Measurements from ENCODE around the gene STK40.

The STK40 gene

GRCh38 chr1:36366091-36366661 lies 19.5 kb downstream of the STK40 start:
- Mint-ChIP-seq H3K27ac (peak overlapping the region; percentile 76 to 91), H3K4me1 (peaks cover 53% of the 10 kb centered on the region), H3K27me3 (no peaks in the 10 kb centered on the region), H3K9me3 (no peaks in the 10 kb centered on the region), H3K4me3 (peak overlapping the region; percentile 44 to 59)
- DNase-seq, result peak in 1 of 2 donors; percentile 51
- peak; percentile 82 for ATAC-seq

- ATAC-seq, result no peak
- peak overlapping the region in 1 of 2 donors; percentile 75 for H3K27ac Mint-ChIP-seq
- H3K27me3 Mint-ChIP-seq, result no peaks in the 10 kb centered on the region
- peaks cover 52% of the 10 kb centered on the region for H3K4me1 Mint-ChIP-seq
- H3K4me3 Mint-ChIP-seq, result no peak overlapping the region
- no peaks in the 10 kb centered on the region for H3K9me3 Mint-ChIP-seq
- DNase-seq, result no peak
Observed at GRCh38 chr1:36365381-36365780, 20.3 kb downstream of the STK40 start.

- ATAC-seq (no peak), DNase-seq (no peak)
- H3K4me3 Mint-ChIP-seq, result no peak overlapping the region
- H3K4me1 Mint-ChIP-seq, result peaks cover 16% of the 10 kb centered on the region
- H3K9me3 Mint-ChIP-seq, result no peaks in the 10 kb centered on the region
- no peaks in the 10 kb centered on the region for H3K27me3 Mint-ChIP-seq
- peak overlapping the region; percentile 34 to 57 for H3K27ac Mint-ChIP-seq
Observed at GRCh38 chr1:36359911-36360550, 25.7 kb downstream of the STK40 start.

DNA sequence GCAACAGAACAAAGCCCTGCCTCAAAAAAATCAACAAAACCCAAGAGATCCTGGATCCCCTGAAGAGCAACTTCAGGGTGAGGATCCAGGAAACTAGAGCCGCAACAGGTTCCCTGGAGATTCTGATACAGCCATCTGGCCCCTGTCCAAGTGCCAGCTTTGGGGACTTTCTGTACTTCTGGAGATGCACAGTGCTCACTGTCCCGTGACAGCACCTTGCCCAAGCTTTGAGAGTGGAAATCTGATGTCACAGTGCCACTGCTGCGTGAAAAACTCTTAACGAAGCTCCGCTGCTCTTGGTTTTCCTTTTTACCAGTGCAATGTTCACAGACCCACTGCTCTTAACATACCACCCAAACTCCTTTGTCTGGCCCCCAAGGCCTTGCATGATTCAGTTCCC lies 26.3 kb downstream of the STK40 start:
- no peaks in the 10 kb centered on the region for H3K27me3 Mint-ChIP-seq
- H3K9me3 Mint-ChIP-seq, result no peaks in the 10 kb centered on the region
- ATAC-seq (no peak), DNase-seq (no peak)
- peaks cover 16% of the 10 kb centered on the region for H3K4me1 Mint-ChIP-seq
- H3K4me3 Mint-ChIP-seq, result no peak overlapping the region
- peak overlapping the region in 1 of 2 donors; percentile 57 for H3K27ac Mint-ChIP-seq

DNA sequence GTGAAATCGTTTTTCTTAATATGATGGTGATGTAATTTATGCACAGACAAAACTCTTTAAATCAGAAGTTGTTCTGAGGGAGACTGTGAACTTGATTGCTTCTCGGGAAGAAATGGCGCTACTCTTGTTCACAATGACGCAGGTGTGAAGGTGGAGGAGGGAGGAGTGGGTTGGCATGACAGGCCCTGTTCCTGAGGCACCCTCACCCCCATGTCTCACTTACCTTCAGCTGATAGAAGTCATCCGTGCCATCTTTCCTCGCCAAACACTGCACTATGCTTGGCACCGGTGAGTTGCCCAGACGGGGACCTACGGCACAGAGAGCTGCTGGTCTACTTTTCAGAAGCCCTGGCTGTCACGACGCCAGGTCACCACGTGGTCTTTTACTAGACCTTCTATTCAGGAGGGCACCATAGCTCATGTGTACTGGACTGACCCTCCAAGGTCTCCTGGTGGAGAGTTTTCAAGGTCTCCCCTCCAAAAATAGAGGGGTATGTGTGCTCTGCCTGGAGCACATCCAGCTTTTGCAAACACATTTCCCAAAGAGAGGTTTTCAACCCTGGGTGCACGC lies 27.1 kb downstream of the STK40 start:
- no peak overlapping the region for H3K4me3 Mint-ChIP-seq
- H3K4me1 Mint-ChIP-seq, result peaks cover 23% of the 10 kb centered on the region
- no peak for ATAC-seq
- H3K27me3 Mint-ChIP-seq, result no peaks in the 10 kb centered on the region
- no peak for DNase-seq
- peak overlapping the region in 1 of 2 donors; percentile 13 for H3K27ac Mint-ChIP-seq
- H3K9me3 Mint-ChIP-seq, result no peaks in the 10 kb centered on the region

DNA sequence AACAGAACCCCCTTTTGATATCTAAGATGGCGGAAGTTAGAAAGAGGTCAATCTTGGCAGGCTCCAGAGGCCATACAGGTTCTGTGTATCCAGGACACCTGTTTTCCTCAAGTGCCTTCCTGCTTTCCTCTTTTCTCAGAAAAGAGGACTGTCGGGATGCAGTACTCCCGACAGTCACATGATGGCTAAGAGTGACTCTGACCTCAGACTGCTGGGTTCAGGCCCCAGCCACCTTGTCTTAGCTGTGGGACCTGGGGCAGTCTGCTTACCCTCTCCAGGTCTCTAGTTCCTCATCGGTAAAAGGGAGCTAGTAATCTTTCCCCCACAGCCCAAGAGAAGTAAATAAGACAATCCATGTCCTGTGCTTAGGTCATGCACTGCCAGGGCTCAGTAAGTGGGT lies 29.9 kb downstream of the STK40 start:
- Mint-ChIP-seq H3K27ac (no peak overlapping the region), H3K27me3 (no peaks in the 10 kb centered on the region), H3K4me3 (no peak overlapping the region), H3K9me3 (no peaks in the 10 kb centered on the region), H3K4me1 (peaks cover 46% of the 10 kb centered on the region)
- ATAC-seq (no peak), DNase-seq (no peak)

GRCh38 chr1:36354486-36354885 lies 31.2 kb downstream of the STK40 start:
- Mint-ChIP-seq H3K9me3 (no peaks in the 10 kb centered on the region), H3K27ac (peak overlapping the region in 1 of 2 donors; percentile 63), H3K4me3 (no peak overlapping the region), H3K4me1 (peaks cover 52% of the 10 kb centered on the region), H3K27me3 (no peaks in the 10 kb centered on the region)
- DNase-seq, result no peak
- ATAC-seq, result no peak

GRCh38 chr1:36352910-36353878 lies 32.5 kb downstream of the STK40 start:
- Mint-ChIP-seq H3K9me3 (no peaks in the 10 kb centered on the region), H3K27me3 (no peaks in the 10 kb centered on the region), H3K4me3 (no peak overlapping the region), H3K4me1 (peaks cover 53% of the 10 kb centered on the region), H3K27ac (no peak overlapping the region)
- DNase-seq (no peak), ATAC-seq (no peak)

GRCh38 chr1:36352125-36352909 lies 33.4 kb downstream of the STK40 start:
- Mint-ChIP-seq H3K4me1 (peaks cover 49% of the 10 kb centered on the region), H3K27ac (peak overlapping the region in 1 of 2 donors; percentile 38), H3K27me3 (no peaks in the 10 kb centered on the region), H3K4me3 (no peak overlapping the region), H3K9me3 (no peaks in the 10 kb centered on the region)
- DNase-seq (no peak), ATAC-seq (no peak)

- no peaks in the 10 kb centered on the region for H3K9me3 Mint-ChIP-seq
- no peaks in the 10 kb centered on the region for H3K27me3 Mint-ChIP-seq
- peak overlapping the region in 1 of 2 donors; percentile 14 for H3K27ac Mint-ChIP-seq
- ATAC-seq, result peak; percentile 17
- DNase-seq, result no peak
- peaks cover 49% of the 10 kb centered on the region for H3K4me1 Mint-ChIP-seq
- H3K4me3 Mint-ChIP-seq, result peak overlapping the region in 1 of 2 donors; percentile 63
Observed at GRCh38 chr1:36351227-36351977, 34.3 kb downstream of the STK40 start.

- ATAC-seq, result peak; percentile 96
- Mint-ChIP-seq H3K9me3 (no peaks in the 10 kb centered on the region), H3K27me3 (no peaks in the 10 kb centered on the region), H3K4me1 (peaks cover 49% of the 10 kb centered on the region), H3K4me3 (peak overlapping the region; percentile 14 to 63), H3K27ac (peak overlapping the region; percentile 73 to 83)
- DNase-seq, result peak; percentile 44 to 57
Observed at GRCh38 chr1:36350659-36351226, 35.0 kb downstream of the STK40 start.

DNA sequence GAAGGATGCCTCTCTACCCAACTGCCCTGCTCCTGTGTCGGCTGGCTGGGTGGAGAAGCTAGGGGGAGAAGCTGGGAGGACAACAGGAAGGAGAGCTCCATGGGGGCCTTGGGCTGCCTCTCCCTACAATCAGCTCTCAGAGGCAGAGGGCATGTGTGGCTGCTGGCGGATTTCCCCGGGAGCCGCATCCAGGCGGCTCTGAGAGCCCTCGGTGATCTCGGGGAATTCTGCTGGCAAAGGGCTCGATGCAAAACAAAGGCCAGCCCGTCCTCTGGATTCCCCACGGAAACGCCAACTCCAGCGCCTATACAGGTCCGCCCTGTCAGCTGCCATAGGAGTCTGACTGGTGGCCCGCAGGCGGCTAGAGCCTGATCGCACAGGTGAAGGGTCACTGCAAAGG lies 35.9 kb downstream of the STK40 start:
- H3K4me1 Mint-ChIP-seq, result peaks cover 52% of the 10 kb centered on the region
- no peak for ATAC-seq
- no peak overlapping the region for H3K4me3 Mint-ChIP-seq
- no peak for DNase-seq
- H3K27ac Mint-ChIP-seq, result no peak overlapping the region
- no peaks in the 10 kb centered on the region for H3K27me3 Mint-ChIP-seq
- H3K9me3 Mint-ChIP-seq, result no peaks in the 10 kb centered on the region

- no peak for ATAC-seq
Observed at GRCh38 chr1:36349241-36349671, 36.5 kb downstream of the STK40 start.

DNA sequence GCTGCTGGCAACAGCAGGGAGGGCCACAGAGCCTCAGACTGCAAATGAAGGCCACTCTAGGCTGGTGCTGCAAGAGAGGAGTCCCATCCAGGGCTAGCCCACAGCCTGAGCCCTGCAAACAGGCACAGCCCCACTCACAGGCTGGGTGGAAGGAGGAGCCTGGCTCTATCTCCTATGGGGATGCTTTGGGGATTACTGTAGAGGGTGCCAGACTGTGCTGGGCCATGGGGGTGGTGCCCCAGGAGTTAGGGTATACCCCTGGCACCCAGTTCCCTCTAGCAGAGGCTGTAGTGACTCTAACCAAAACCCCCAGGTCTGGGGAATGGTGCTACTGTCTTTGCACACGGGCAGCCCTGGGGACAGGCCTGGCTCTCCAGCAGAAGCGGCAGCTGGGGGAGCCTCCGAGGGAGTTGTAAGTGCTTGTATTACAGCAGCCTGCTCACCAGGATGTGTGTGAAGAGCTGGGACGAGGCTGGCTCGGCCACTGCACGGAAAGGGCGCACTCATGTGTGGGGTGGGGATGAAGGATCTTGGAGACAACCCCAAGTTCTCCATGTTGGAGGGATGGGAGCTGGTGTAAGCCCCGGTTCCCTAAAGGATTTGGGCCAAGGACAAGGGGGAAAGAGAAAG lies 38.9 kb downstream of the STK40 start:
- peak overlapping the region in 1 of 2 donors; percentile 42 for H3K27ac Mint-ChIP-seq
- DNase-seq (no peak), ATAC-seq (no peak)
- H3K27me3 Mint-ChIP-seq, result no peaks in the 10 kb centered on the region
- no peaks in the 10 kb centered on the region for H3K9me3 Mint-ChIP-seq
- no peak overlapping the region for H3K4me3 Mint-ChIP-seq
- peaks cover 45% of the 10 kb centered on the region for H3K4me1 Mint-ChIP-seq

More at GRCh38 chr1:36349241-36349671, 36.5 kb downstream of the STK40 start:
- Mint-ChIP-seq H3K27me3 (no peaks in the 10 kb centered on the region), H3K9me3 (no peaks in the 10 kb centered on the region), H3K4me1 (peaks cover 56% of the 10 kb centered on the region), H3K27ac (no peak overlapping the region), H3K4me3 (no peak overlapping the region)
- no peak for DNase-seq
